Measurements from ENCODE around the gene ATCAY.
A peak's percentile ranks its signal among the peaks of the same experiment; 100 is the strongest.

The ATCAY gene

GRCh38 chr19:3970808-3971598 lies 90.5 kb downstream of the ATCAY start, which contains the start of gene DAPK3:
DAPK3 (minus strand) TSS chr19:3971099; CDS start chr19:3969735, 1,364 bp downstream.
- H3K4me1 ChIP-seq (ENCODE audit: control insufficient read depth, low read length): peaks cover 29% of the 10 kb centered on the region
- peaks cover 33% of the 10 kb centered on the region for H3K79me2 ChIP-seq (ENCODE audit: control insufficient read depth, low read length)
- no peaks in the 10 kb centered on the region for H3K27me3 ChIP-seq (ENCODE audit: control insufficient read depth, low read length)
- peaks cover 10% of the 10 kb centered on the region; the same call in 1 of the 2 replicates for H4K20me1 ChIP-seq (ENCODE audit: control insufficient read depth, insufficient read depth, low read depth, low read length)
- no peaks in the 10 kb centered on the region for H3K9me3 ChIP-seq (ENCODE audit: control insufficient read depth, insufficient read depth, low read length)
- H3K4me2 ChIP-seq (ENCODE audit: low read length): peak within 1 kb of the TSS; percentile 83
- H3K4me3 ChIP-seq (ENCODE audit: low read length): peak within 1 kb of the TSS; percentile 87
- peaks cover 43% of the 10 kb centered on the region for H3K36me3 ChIP-seq (ENCODE audit: control insufficient read depth, low read length)
- H3K9me2 ChIP-seq (replicated peaks; ENCODE audit: control insufficient read depth, low read length): no peaks in the 10 kb centered on the region
- H3F3A ChIP-seq (ENCODE audit: control insufficient read depth, insufficient read depth): peaks cover 26% of the 10 kb centered on the region
- peak within 1 kb of the TSS; percentile 63 for H3K27ac ChIP-seq (ENCODE audit: low read depth, low read length)
- TF ChIP-seq EZH2phosphoT487 (IDR thresholded peaks at IDR 0.05; ENCODE audit: borderline replicate concordance, low read length) (no peak), CTCF (IDR thresholded peaks at IDR 0.05; ENCODE audit: low read depth, low read length, poor library complexity, severe bottlenecking) (no peak)

GRCh38 chr19:3975144-3975543 lies 94.7 kb downstream of the ATCAY start:
- Histone ChIP-seq H3K4me2 (ENCODE audit: low read length) (no peak overlapping the region), H3K4me3 (ENCODE audit: low read length) (no peak overlapping the region), H3K4me1 (ENCODE audit: control insufficient read depth, low read length) (peaks cover 18% of the 10 kb centered on the region), H3K36me3 (ENCODE audit: control insufficient read depth, low read length) (peaks cover 56% of the 10 kb centered on the region), H3K27me3 (ENCODE audit: control insufficient read depth, low read length) (no peaks in the 10 kb centered on the region), H3K9me2 (replicated peaks; ENCODE audit: control insufficient read depth, low read length) (no peaks in the 10 kb centered on the region), H3K79me2 (ENCODE audit: control insufficient read depth, low read length) (peaks cover 45% of the 10 kb centered on the region), H4K20me1 (ENCODE audit: control insufficient read depth, insufficient read depth, low read depth, low read length) (peaks cover 27% of the 10 kb centered on the region), H3K27ac (ENCODE audit: low read depth, low read length) (no peak overlapping the region), H3K9me3 (ENCODE audit: control insufficient read depth, insufficient read depth, low read length) (no peaks in the 10 kb centered on the region), H3F3A (ENCODE audit: control insufficient read depth, insufficient read depth) (peaks cover 54% of the 10 kb centered on the region)
- TF ChIP-seq CTCF (IDR thresholded peaks at IDR 0.05; ENCODE audit: low read depth, low read length, poor library complexity, severe bottlenecking) (no peak), EZH2phosphoT487 (IDR thresholded peaks at IDR 0.05; ENCODE audit: borderline replicate concordance, low read length) (no peak)

DNA sequence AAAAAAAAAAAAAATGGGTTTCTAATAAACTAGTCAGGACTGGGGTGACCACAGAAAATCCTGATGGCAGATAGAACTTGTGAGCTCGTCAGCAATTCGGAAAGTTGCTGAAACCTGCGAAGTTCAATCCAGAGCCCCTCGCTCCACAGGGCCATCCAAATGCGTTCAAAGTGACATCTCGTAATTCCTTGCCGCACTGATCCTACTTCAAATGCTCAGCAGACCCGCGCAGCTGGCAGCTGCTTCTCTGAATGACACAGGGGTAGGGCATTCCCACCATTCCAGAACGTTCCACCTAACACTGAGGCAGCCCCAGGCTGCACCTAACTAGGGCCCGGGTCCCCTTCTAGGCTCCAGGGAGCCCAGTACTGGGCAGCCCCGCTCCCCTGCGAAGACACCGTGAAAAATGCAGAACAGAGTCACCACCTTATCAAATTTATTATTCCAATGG lies 95.2 kb downstream of the ATCAY start:
- no peak overlapping the region for H3K4me3 ChIP-seq (ENCODE audit: low read length)
- peaks cover 61% of the 10 kb centered on the region for H3K36me3 ChIP-seq (ENCODE audit: control insufficient read depth, low read length)
- peaks cover 17% of the 10 kb centered on the region for H3K4me1 ChIP-seq (ENCODE audit: control insufficient read depth, low read length)
- no peak for TF ChIP-seq CTCF (IDR thresholded peaks at IDR 0.05; ENCODE audit: low read depth, low read length, poor library complexity, severe bottlenecking)
- TF ChIP-seq EZH2phosphoT487 (IDR thresholded peaks at IDR 0.05; ENCODE audit: borderline replicate concordance, low read length): no peak
- H3K27me3 ChIP-seq (ENCODE audit: control insufficient read depth, low read length): no peaks in the 10 kb centered on the region
- no peaks in the 10 kb centered on the region for H3K9me2 ChIP-seq (replicated peaks; ENCODE audit: control insufficient read depth, low read length)
- no peak overlapping the region for H3K4me2 ChIP-seq (ENCODE audit: low read length)
- H3F3A ChIP-seq (ENCODE audit: control insufficient read depth, insufficient read depth): peaks cover 60% of the 10 kb centered on the region
- peaks cover 31% of the 10 kb centered on the region for H4K20me1 ChIP-seq (ENCODE audit: control insufficient read depth, insufficient read depth, low read depth, low read length)
- no peak overlapping the region for H3K27ac ChIP-seq (ENCODE audit: low read depth, low read length)
- H3K79me2 ChIP-seq (ENCODE audit: control insufficient read depth, low read length): peaks cover 45% of the 10 kb centered on the region
- H3K9me3 ChIP-seq (ENCODE audit: control insufficient read depth, insufficient read depth, low read length): no peaks in the 10 kb centered on the region

Measured in DOHH2 (cell line).